PC-9 (cell line): Measurements from ENCODE around the gene CCT2.

Experiments used
- CTCF ChIP-seq: fragments of 200-600 bp; sonication (generic); conservative IDR thresholded peaks from 2 replicates; pipeline ENCODE4 v1.6.1; 2017; ENCODE audit warnings: mixed run types, antibody characterized with exemption, mild to moderate bottlenecking, moderate library complexity
- EZH2 ChIP-seq: fragments of 200-600 bp; sonication (generic); IDR thresholded peaks from 2 replicates; pipeline ENCODE4 v1.8.0; 2017; ENCODE audit warnings: antibody characterized with exemption, low read depth

DNA sequence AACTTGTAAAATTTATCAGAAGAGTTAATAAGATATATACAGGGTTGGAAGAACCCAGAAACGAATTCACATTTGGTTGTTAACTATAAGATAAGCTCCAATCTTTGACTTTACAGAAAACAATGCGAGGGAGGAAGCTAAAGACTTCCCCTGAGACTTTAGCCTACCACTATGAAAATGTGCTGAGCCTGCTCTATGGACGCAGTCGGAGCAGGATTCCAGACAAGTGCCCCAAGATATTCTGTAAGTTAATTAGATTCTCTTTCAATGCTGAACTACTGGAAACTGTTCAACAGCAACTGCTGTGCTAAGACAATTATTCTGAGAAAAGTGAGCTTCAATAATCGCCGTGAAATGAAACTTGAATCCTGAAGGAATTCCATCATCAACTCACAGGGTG is 33.8 kb downstream of the CCT2 start:
- TF ChIP-seq CTCF, result no peak
- no peak for TF ChIP-seq EZH2
